Endodermal cell (in vitro differentiated cells): ENCODE data around the gene RALGPS1. TPM values are rescaled to one million over a fixed set of nuclear protein-coding genes. Genes with fewer than 3 reads are reported as not detected.
A peak's percentile ranks its signal among the peaks of the same experiment; 100 is the strongest.

Source experiments
- DNase-seq: peaks from one replicate; pipeline ENCODE4 v3.0.0-alpha.2; 2017
- H3K27ac ChIP-seq: 2 replicates; pipeline ENCODE4 v1.5.1; 2013; ENCODE audit warnings: mild to moderate bottlenecking, low read depth, low read length, moderate library complexity
- H3K27me3 ChIP-seq: 2 replicates; pipeline ENCODE4 v1.6.1; 2013; ENCODE audit warnings: mild to moderate bottlenecking, low read length, moderate library complexity; ENCODE audit not compliant: insufficient read depth, control insufficient read depth, poor library complexity, severe bottlenecking
- H3K36me3 ChIP-seq: 2 replicates; pipeline ENCODE4 v1.7.0; 2013; ENCODE audit warnings: mild to moderate bottlenecking, low read length, moderate library complexity; ENCODE audit not compliant: control insufficient read depth, insufficient read depth
- H3K4me1 ChIP-seq: one replicate; pipeline ENCODE4 v1.7.0; 2013; ENCODE audit warnings: low read length; ENCODE audit not compliant: control insufficient read depth, insufficient read depth
- H3K4me3 ChIP-seq: 2 replicates; pipeline ENCODE4 v1.5.1; 2013; ENCODE audit warnings: mild to moderate bottlenecking, low read length, moderate library complexity
- H3K9ac ChIP-seq: 2 replicates; pipeline ENCODE4 v1.6.1; 2013; ENCODE audit warnings: mild to moderate bottlenecking, low read length, moderate library complexity; ENCODE audit not compliant: poor library complexity, severe bottlenecking; ENCODE audit errors: extremely low read depth
- H3K9me3 ChIP-seq: 2 replicates; pipeline ENCODE4 v1.6.1; 2013; ENCODE audit warnings: mild to moderate bottlenecking, low read length, moderate library complexity; ENCODE audit not compliant: control insufficient read depth
- H3K27ac Mint-ChIP-seq: 2 replicates; pipeline ENCODE4 v1.8.0; 2020; ENCODE audit warnings: mixed read lengths
- H3K27me3 Mint-ChIP-seq: 2 replicates; pipeline ENCODE4 v1.8.0; 2021; ENCODE audit warnings: mild to moderate bottlenecking, mixed read lengths; ENCODE audit not compliant: insufficient read depth
- H3K36me3 Mint-ChIP-seq: 2 replicates; pipeline ENCODE4 v1.8.0; 2020; ENCODE audit warnings: low read depth, mixed read lengths
- H3K4me1 Mint-ChIP-seq: 2 replicates; pipeline ENCODE4 v1.8.0; 2020; ENCODE audit warnings: mixed read lengths
- H3K4me3 Mint-ChIP-seq: 2 replicates; pipeline ENCODE4 v1.8.0; 2020; ENCODE audit warnings: mild to moderate bottlenecking, moderate library complexity, mixed read lengths
- H3K9me3 Mint-ChIP-seq: 2 replicates; pipeline ENCODE4 v1.8.0; 2020; ENCODE audit warnings: mild to moderate bottlenecking, mixed read lengths
- WGBS, 2 experiments: methylation state at CpG; one replicate each; pipeline versions ENCODE4 v1.1.5 to v1.1.7; 2013; ENCODE audit warnings: missing lambda C conversion rate in 2 of 2, mixed read lengths in 1 of 2; ENCODE audit not compliant: insufficient coverage in 1 of 2, insufficient read length in 1 of 2; 5-methylcytosine and 5-hydroxymethylcytosine counted together
- total RNA-seq, 2 donors: library from RNA; stranded (reverse); fragmentation: NEBNext Ultra II Directional in 1 of 2; extraction: Animal tissue kit (Norgen Biotek cat#: 25700) in 1 of 2; gene quantifications; 2 replicates in 1 of 2; 3 replicates in 1 of 2; pipeline ENCODE4 v1.2.1, GENCODE V29; 2021
- TF ChIP-seq, protein P1 (sequence below): fragments of 200-600 bp; sonication (generic); conservative IDR thresholded peaks from 2 replicates; pipeline ENCODE4 v1.5.0; 2021; ENCODE audit warnings: antibody characterized with exemption, mild to moderate bottlenecking

RALGPS1 gene
- total RNA-seq, 2 donors from 2014 or later, result 23.3 to 25.0 TPM

DNA sequence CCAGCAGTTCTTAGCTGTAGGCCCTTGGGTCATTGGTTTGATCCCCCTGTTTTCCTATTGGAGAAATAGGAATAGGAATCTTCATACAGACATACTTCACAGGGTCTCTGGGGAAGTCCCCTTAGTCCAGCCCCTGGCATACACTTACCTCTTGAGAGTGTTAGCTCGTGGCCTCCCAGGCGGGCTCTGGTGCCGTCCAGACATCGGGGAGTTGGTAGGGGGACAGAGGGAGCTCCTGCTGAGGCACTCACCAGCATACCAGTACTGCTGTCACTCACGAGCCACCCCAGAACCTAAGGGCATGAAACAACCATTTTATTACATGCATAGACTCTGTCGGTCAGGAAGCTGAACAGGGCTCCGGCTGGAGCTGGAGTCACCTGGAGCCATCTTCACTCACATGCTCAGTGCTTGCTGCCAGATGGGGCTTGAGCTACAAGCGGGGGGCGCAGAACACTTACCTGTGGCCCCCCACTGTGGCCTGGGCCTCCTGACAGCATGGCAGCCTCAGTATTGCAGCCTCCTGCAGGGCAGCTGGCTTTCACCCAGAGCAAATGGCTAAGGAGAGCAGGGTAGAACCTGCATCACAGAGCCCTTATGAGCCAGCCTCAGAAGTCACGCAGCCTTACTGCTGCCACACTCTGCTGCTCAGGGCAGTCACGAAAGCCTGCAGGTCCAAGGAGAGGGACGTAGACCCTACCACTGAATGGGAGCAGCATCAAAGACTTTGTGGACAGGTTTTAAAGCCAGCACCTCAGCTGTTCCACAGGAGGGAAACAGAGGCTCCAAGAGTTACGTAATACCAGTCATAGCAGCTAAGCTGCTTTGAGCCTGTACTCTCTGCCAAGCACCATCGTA lies 266.1 kb downstream of the RALGPS1 start:
- H3K27ac Mint-ChIP-seq, result peak overlapping the region; percentile 55
- Histone ChIP-seq H3K36me3 (no peaks in the 10 kb centered on the region), H3K9me3 (no peaks in the 10 kb centered on the region), H3K4me1 (no peaks in the 10 kb centered on the region), H3K9ac (no peak overlapping the region), H3K4me3 (no peak overlapping the region), H3K27ac (no peak overlapping the region), H3K27me3 (no peaks in the 10 kb centered on the region)
- DNase-seq, result peak; percentile 32
- no peaks in the 10 kb centered on the region for H3K27me3 Mint-ChIP-seq
- no peaks in the 10 kb centered on the region for H3K9me3 Mint-ChIP-seq
- no peak overlapping the region for H3K4me3 Mint-ChIP-seq
- WGBS, 2 experiments, result 93 to 94% methylated on average over 11 to 14 of the region's 14 CpGs
- TF ChIP-seq, protein P1, sequence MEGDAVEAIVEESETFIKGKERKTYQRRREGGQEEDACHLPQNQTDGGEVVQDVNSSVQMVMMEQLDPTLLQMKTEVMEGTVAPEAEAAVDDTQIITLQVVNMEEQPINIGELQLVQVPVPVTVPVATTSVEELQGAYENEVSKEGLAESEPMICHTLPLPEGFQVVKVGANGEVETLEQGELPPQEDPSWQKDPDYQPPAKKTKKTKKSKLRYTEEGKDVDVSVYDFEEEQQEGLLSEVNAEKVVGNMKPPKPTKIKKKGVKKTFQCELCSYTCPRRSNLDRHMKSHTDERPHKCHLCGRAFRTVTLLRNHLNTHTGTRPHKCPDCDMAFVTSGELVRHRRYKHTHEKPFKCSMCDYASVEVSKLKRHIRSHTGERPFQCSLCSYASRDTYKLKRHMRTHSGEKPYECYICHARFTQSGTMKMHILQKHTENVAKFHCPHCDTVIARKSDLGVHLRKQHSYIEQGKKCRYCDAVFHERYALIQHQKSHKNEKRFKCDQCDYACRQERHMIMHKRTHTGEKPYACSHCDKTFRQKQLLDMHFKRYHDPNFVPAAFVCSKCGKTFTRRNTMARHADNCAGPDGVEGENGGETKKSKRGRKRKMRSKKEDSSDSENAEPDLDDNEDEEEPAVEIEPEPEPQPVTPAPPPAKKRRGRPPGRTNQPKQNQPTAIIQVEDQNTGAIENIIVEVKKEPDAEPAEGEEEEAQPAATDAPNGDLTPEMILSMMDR, result no peak
- no peaks in the 10 kb centered on the region for H3K36me3 Mint-ChIP-seq
- H3K4me1 Mint-ChIP-seq, result peaks cover 14% of the 10 kb centered on the region

DNA sequence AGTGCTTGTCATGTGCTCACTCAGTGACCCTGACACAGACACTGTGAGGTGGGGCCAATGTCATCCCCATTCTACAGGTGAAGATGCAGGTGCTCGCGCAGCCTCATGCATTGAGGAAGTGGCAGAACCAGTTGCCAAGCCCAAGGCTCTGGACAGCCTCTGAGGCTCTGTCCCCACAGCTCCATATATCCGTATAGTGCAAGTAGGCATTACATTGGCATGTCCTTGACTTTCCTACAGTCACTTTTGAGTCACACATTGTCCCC lies 266.7 kb downstream of the RALGPS1 start:
- TF ChIP-seq, protein P1, result no peak
- 91 to 96% methylated on average over 3 of the region's 3 CpGs for WGBS, 2 experiments
- Mint-ChIP-seq H3K36me3 (no peaks in the 10 kb centered on the region), H3K9me3 (no peaks in the 10 kb centered on the region), H3K27ac (no peak overlapping the region), H3K4me1 (peaks cover 14% of the 10 kb centered on the region), H3K4me3 (no peak overlapping the region), H3K27me3 (no peaks in the 10 kb centered on the region)
- Histone ChIP-seq H3K4me3 (no peak overlapping the region), H3K9ac (no peak overlapping the region), H3K9me3 (no peaks in the 10 kb centered on the region), H3K4me1 (no peaks in the 10 kb centered on the region), H3K36me3 (no peaks in the 10 kb centered on the region), H3K27ac (no peak overlapping the region), H3K27me3 (no peaks in the 10 kb centered on the region)
- DNase-seq, result no peak

DNA sequence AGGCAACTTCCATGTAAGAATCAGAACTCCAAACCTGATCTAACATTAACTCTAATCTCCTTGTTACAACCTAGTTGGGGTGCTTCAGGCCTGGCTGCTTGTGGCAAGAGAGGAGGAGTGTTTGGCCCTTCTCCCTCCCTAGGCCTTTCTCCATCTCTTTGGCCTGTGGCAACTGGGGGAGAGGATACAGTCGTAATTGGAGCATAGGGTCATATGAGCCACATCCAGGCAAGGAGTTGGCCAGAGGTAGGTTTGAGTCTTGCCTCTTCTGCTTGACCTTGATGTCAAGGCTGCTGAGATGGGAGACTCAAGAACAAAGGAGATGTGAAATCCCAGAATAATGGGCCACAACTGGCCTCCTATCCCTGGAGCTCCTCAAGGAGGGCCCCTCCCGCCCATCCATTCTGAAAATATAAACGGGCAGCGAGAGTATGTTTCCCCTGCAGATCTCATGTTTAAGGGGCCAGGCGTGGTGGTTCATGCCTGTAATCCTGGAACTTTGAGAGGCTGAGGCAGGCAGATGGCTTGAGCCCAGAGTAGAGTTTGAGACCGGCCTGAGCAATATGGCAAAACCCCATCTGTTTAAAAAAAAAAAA lies 267.1 kb downstream of the RALGPS1 start:
- H3K4me1 Mint-ChIP-seq, result peaks cover 18% of the 10 kb centered on the region
- WGBS, 2 experiments, result 93 to 94% methylated on average over 3 to 6 of the region's 6 CpGs
- Histone ChIP-seq H3K27ac (no peak overlapping the region), H3K4me3 (no peak overlapping the region), H3K27me3 (no peaks in the 10 kb centered on the region), H3K9me3 (no peaks in the 10 kb centered on the region), H3K36me3 (no peaks in the 10 kb centered on the region), H3K9ac (no peak overlapping the region), H3K4me1 (no peaks in the 10 kb centered on the region)
- no peaks in the 10 kb centered on the region for H3K9me3 Mint-ChIP-seq
- TF ChIP-seq, protein P1, result no peak
- H3K36me3 Mint-ChIP-seq, result no peaks in the 10 kb centered on the region
- H3K4me3 Mint-ChIP-seq, result no peak overlapping the region
- peak; percentile 28 for DNase-seq
- no peaks in the 10 kb centered on the region for H3K27me3 Mint-ChIP-seq
- no peak overlapping the region for H3K27ac Mint-ChIP-seq
